Measurements from ENCODE around the gene ACSM3.
"Not testable (repeated sequence)": the region's sequence is repeated elsewhere in the genome, so short reads cannot be mapped to it uniquely, and the experiment has no call there.

Gene ACSM3

DNA sequence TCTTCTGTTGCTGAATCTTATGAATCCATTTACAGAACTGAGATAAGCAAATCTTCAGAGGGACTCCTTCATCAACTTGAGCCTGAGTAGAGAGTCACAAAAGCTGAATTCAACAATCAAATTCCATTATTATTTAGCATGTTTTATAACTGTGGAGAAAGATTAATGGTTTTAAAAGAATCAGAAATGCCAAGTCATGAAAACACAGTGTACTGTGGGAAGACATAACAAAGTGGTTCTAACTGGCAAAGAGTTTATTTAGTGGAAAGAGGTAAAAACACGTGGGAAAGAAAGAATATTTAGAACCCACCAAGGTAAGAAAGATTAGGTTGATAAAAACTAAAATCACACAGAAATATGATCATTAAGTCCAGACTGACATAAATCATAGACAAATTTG lies 37.5 kb downstream of the ACSM3 start:
- no peaks in the 10 kb centered on the region for H3K9me3 ChIP-seq (ENCODE audit: control insufficient read depth in 2 of 2, low read length in 2 of 2)
- no peak overlapping the region for H3K4me3 ChIP-seq (ENCODE audit: low read length in 2 of 2)
- H3K27ac ChIP-seq (ENCODE audit: low read depth in 2 of 2, low read length in 2 of 2) = no peak overlapping the region
- H3K9ac ChIP-seq (ENCODE audit: low read depth in 1 of 2, low read length in 2 of 2) = no peak overlapping the region
- peaks cover 0 to 4% of the 10 kb centered on the region in 2 donors for H3K4me1 ChIP-seq (ENCODE audit: control insufficient read depth in 2 of 2, insufficient read depth in 2 of 2, low read length in 2 of 2)
- peaks cover 12% of the 10 kb centered on the region in 2 donors for H3K36me3 ChIP-seq (ENCODE audit: control insufficient read depth in 2 of 2, insufficient read depth in 2 of 2, low read length in 2 of 2)
- H3K27me3 ChIP-seq (ENCODE audit: control insufficient read depth in 2 of 2, insufficient read depth in 2 of 2, low read length in 2 of 2) = no peaks in the 10 kb centered on the region

DNA sequence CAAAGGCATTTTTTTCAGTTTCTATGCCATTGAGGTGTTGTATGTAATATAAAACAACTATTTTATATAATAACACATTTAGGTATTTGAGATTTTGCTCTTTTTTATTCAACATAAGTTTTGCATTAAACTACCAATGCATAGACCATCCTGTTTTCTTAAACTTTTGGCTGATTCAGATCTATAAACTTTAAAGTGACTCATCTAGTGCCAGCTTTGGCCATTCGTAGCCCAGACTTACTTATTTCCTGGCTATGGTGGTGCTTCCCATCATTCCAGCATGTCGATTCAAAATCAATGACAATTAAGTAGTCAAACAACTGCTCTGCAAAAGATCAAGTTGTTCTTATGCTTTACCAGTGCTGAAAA lies 39.4 kb downstream of the ACSM3 start:
- Histone ChIP-seq H3K27ac (ENCODE audit: low read depth in 2 of 2, low read length in 2 of 2) (no peak overlapping the region), H3K36me3 (ENCODE audit: control insufficient read depth in 2 of 2, insufficient read depth in 2 of 2, low read length in 2 of 2) (peaks cover 5 to 9% of the 10 kb centered on the region in 2 donors), H3K27me3 (ENCODE audit: control insufficient read depth in 2 of 2, insufficient read depth in 2 of 2, low read length in 2 of 2) (no peaks in the 10 kb centered on the region), H3K4me1 (ENCODE audit: control insufficient read depth in 2 of 2, insufficient read depth in 2 of 2, low read length in 2 of 2) (peaks cover 5 to 9% of the 10 kb centered on the region in 2 donors), H3K9ac (ENCODE audit: low read depth in 1 of 2, low read length in 2 of 2) (no peak overlapping the region), H3K4me3 (ENCODE audit: low read length in 2 of 2) (no peak overlapping the region), H3K9me3 (ENCODE audit: control insufficient read depth in 2 of 2, low read length in 2 of 2) (no peaks in the 10 kb centered on the region)

DNA sequence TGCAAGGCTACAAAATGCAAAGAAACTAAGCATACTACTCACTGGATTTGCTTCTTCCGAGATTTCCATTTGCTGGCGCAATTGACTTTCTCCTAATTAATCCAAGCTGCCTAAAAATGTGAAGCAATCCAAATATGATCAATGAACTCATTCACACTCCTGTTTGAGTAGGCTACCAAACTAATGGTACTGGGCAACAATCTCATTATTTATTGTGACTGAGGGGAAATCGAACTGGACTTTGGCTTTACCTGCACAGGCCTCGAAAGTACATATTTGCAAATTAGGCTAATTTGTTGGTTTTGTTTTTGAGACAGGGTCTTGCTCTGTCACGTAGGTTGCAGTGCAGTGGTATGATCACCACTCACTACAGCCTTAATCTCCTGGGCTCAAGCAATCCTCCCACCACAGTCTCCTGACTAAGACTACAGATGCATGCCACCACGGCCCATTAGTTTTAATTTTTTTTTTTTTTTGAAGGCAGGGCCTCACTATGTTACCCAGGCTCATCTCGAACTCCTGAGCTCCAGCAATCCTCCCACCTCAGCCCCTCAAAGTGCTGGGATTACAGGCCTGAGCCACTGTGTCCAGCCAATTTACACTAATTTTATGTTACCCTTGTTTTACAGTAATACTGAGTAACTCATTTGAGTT lies 39.9 kb downstream of the ACSM3 start:
- Histone ChIP-seq H3K4me1 (ENCODE audit: control insufficient read depth in 2 of 2, insufficient read depth in 2 of 2, low read length in 2 of 2) (peaks cover 5 to 9% of the 10 kb centered on the region in 2 donors), H3K4me3 (ENCODE audit: low read length in 2 of 2) (no peak overlapping the region), H3K9ac (ENCODE audit: low read depth in 1 of 2, low read length in 2 of 2) (no peak overlapping the region), H3K9me3 (ENCODE audit: control insufficient read depth in 2 of 2, low read length in 2 of 2) (no peaks in the 10 kb centered on the region), H3K27me3 (ENCODE audit: control insufficient read depth in 2 of 2, insufficient read depth in 2 of 2, low read length in 2 of 2) (no peaks in the 10 kb centered on the region), H3K27ac (ENCODE audit: low read depth in 2 of 2, low read length in 2 of 2) (no peak overlapping the region), H3K36me3 (ENCODE audit: control insufficient read depth in 2 of 2, insufficient read depth in 2 of 2, low read length in 2 of 2) (peaks cover 5% of the 10 kb centered on the region in 2 donors)

DNA sequence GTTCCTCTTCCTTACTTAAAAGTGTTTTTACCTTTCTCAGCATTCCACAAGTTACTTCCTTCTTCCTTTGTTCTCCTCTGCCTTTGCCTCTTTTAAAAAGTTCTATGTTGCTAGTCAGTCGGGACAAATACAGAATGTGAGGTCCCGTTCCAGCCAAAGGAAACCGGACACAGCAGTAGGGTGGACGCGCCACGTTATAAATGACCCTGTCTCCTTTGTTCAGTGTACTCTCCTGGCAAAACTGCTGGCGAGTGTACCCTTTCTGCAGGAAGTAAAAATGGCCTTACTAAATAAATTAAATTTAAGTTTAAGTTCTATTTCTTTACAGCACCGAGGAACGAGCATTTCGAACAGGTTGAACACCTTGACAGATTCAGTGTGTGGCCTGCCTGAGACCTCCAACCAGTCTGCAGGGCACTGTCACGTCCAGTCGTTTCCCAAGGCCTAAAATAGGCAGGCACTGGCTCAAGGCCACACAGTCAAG lies 41.9 kb downstream of the ACSM3 start:
- Histone ChIP-seq H3K9ac (ENCODE audit: low read depth in 1 of 2, low read length in 2 of 2) (peak overlapping the region; percentile 90 to 97), H3K27ac (ENCODE audit: low read depth in 2 of 2, low read length in 2 of 2) (peak overlapping the region; percentile 92 to 96), H3K4me3 (ENCODE audit: low read length in 2 of 2) (peak overlapping the region; percentile 92 to 95)
- H3K4me1 ChIP-seq (ENCODE audit: control insufficient read depth in 2 of 2, insufficient read depth in 2 of 2, low read length in 2 of 2); H3K27me3 ChIP-seq (ENCODE audit: control insufficient read depth in 2 of 2, insufficient read depth in 2 of 2, low read length in 2 of 2); H3K36me3 ChIP-seq (ENCODE audit: control insufficient read depth in 2 of 2, insufficient read depth in 2 of 2, low read length in 2 of 2); H3K9me3 ChIP-seq (ENCODE audit: control insufficient read depth in 2 of 2, low read length in 2 of 2): not testable (repeated sequence)

DNA sequence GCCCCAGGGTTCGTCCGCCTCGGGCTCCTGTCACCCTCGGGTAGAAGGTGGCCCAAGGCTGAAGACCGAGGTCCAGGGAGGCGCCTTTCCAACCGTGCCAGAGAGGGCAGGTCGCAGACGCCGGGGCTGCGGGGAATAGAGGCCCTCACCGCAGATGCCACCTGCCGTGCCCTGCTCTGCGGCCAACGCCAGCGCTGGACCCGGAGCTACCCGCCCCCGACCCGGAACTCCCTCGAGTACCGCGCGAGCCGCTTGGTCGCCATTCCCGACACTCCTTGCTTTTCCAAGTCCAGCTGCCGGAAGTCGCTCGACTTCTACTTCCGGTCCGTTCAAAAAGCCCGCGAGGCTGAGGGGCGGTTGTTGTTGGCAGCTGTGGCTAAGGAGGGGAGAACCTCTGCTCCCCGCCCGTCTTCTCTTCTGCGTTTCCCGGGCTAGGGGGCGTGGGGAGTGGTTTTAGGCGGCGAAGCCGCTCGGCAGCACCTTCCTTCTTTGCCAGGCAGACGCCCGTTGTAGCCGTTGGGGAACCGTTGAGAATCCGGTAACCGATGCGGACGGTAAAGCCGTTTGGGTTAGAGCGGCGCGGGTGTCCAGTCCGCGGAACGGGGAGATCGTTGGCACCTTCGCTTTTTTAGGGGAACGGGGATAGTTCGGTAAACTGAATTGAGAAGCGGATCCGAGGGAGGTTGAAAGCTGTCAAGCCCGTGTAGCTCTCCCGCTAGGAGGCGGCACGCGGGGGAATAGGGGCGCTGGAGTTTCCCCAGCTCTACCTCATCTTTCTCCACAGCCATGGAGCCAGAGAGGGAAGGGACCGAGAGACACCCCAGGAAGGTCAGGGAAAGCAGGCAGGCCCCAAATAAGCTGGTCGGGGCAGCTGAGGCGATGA lies 42.6 kb downstream of the ACSM3 start, which contains the start of the genes ERI2 and REXO5:
ERI2 (minus strand) TSS at position 305 of the 883 bp plus-strand sequence; CDS start at position 263, 42 bp downstream.
REXO5 (plus strand) TSS at position 360 of the 883 bp plus-strand sequence; CDS start at position 787, 427 bp downstream.
- Histone ChIP-seq H3K27ac (ENCODE audit: low read depth in 2 of 2, low read length in 2 of 2) (peak within 1 kb of the TSS; percentile 92 to 96), H3K27me3 (ENCODE audit: control insufficient read depth in 2 of 2, insufficient read depth in 2 of 2, low read length in 2 of 2) (no peaks in the 10 kb centered on the region), H3K9ac (ENCODE audit: low read depth in 1 of 2, low read length in 2 of 2) (peak within 1 kb of the TSS; percentile 90 to 97), H3K9me3 (ENCODE audit: control insufficient read depth in 2 of 2, low read length in 2 of 2) (no peaks in the 10 kb centered on the region), H3K4me1 (ENCODE audit: control insufficient read depth in 2 of 2, insufficient read depth in 2 of 2, low read length in 2 of 2) (peaks cover 5 to 9% of the 10 kb centered on the region in 2 donors), H3K4me3 (ENCODE audit: low read length in 2 of 2) (peak within 1 kb of the TSS; percentile 92 to 95), H3K36me3 (ENCODE audit: control insufficient read depth in 2 of 2, insufficient read depth in 2 of 2, low read length in 2 of 2) (peaks cover 0 to under 1% of the 10 kb centered on the region in 2 donors)

DNA sequence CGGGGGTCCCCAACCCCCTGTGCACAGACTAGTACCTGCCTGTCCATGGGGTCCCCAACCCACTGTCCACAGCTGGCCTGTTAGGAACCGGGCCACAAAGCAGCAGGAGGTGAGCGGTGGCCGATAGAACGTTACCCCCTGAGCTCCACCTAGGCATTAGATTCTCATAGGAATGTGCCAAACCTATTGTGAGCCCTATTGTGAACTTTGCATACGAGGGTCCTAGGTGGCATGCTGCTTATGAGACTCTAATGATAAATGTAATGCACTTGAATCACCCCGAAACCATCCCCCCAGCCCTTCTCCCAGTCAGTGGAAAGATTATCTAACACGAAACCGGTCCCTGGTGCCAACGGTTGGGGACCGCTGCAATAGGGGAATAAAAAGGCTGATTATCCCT lies 44.0 kb downstream of the ACSM3 start:
- Histone ChIP-seq H3K4me1 (ENCODE audit: control insufficient read depth in 2 of 2, insufficient read depth in 2 of 2, low read length in 2 of 2) (peaks cover 5 to 9% of the 10 kb centered on the region in 2 donors), H3K36me3 (ENCODE audit: control insufficient read depth in 2 of 2, insufficient read depth in 2 of 2, low read length in 2 of 2) (no peaks in the 10 kb centered on the region), H3K27me3 (ENCODE audit: control insufficient read depth in 2 of 2, insufficient read depth in 2 of 2, low read length in 2 of 2) (no peaks in the 10 kb centered on the region), H3K9me3 (ENCODE audit: control insufficient read depth in 2 of 2, low read length in 2 of 2) (no peaks in the 10 kb centered on the region), H3K27ac (ENCODE audit: low read depth in 2 of 2, low read length in 2 of 2) (no peak overlapping the region), H3K4me3 (ENCODE audit: low read length in 2 of 2) (no peak overlapping the region), H3K9ac (ENCODE audit: low read depth in 1 of 2, low read length in 2 of 2) (no peak overlapping the region)

DNA sequence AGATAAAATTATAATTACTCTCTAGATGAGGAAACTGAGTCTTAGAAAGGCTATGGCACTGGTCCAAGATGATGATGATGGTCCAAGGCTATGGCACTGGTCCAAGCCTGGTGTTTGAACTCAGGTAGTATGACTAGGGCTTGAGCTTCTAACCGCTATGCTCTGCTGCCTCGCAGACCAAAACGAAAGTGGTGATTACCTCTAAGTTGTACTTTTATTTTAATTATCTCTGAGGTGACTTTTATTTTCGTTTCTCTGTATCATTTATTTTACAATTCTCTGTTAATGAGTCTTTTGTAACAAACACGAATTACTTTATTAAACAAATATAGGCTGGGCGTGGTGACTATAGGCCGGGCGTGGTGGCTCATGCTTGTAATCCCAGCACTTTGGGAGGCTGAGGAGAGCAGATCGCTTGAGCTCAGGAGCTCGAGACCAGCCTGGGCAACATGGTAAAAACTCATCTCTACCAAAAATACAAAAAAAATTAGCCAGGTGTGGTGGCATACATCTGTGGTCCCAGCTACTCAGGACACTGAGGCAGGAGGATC lies 48.1 kb downstream of the ACSM3 start:
- Histone ChIP-seq H3K9ac (ENCODE audit: low read depth in 1 of 2, low read length in 2 of 2) (no peak overlapping the region), H3K36me3 (ENCODE audit: control insufficient read depth in 2 of 2, insufficient read depth in 2 of 2, low read length in 2 of 2) (no peaks in the 10 kb centered on the region), H3K4me3 (ENCODE audit: low read length in 2 of 2) (peak overlapping the region in 1 of 2 donors; percentile 22), H3K9me3 (ENCODE audit: control insufficient read depth in 2 of 2, low read length in 2 of 2) (no peaks in the 10 kb centered on the region), H3K27ac (ENCODE audit: low read depth in 2 of 2, low read length in 2 of 2) (no peak overlapping the region), H3K4me1 (ENCODE audit: control insufficient read depth in 2 of 2, insufficient read depth in 2 of 2, low read length in 2 of 2) (peaks cover 4% of the 10 kb centered on the region in 2 donors), H3K27me3 (ENCODE audit: control insufficient read depth in 2 of 2, insufficient read depth in 2 of 2, low read length in 2 of 2) (no peaks in the 10 kb centered on the region)

DNA sequence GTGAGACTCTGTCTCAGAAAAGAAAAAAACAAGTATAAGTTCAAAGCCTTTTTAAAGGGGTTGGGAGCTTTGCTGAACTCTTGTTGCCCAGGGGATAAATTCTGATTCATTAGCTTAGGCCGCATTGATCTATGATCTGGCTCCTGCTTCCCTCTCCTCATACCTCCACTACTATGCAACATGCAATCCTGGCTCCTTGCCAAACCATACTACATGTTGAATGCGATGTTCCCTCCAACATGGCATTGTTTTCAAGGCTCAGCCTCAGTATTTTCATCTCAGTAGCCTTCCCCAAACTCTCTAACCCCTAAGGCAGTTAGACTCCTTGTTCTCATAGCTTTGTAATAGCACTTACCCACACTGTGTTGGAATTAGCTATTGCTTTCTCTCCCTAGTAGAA lies 48.7 kb downstream of the ACSM3 start:
- H3K9ac ChIP-seq (ENCODE audit: low read depth in 1 of 2, low read length in 2 of 2) = no peak overlapping the region
- H3K36me3 ChIP-seq (ENCODE audit: control insufficient read depth in 2 of 2, insufficient read depth in 2 of 2, low read length in 2 of 2) = no peaks in the 10 kb centered on the region
- H3K9me3 ChIP-seq (ENCODE audit: control insufficient read depth in 2 of 2, low read length in 2 of 2) = no peaks in the 10 kb centered on the region
- H3K27me3 ChIP-seq (ENCODE audit: control insufficient read depth in 2 of 2, insufficient read depth in 2 of 2, low read length in 2 of 2) = no peaks in the 10 kb centered on the region
- no peak overlapping the region for H3K27ac ChIP-seq (ENCODE audit: low read depth in 2 of 2, low read length in 2 of 2)
- no peaks in the 10 kb centered on the region for H3K4me1 ChIP-seq (ENCODE audit: control insufficient read depth in 2 of 2, insufficient read depth in 2 of 2, low read length in 2 of 2)
- H3K4me3 ChIP-seq (ENCODE audit: low read length in 2 of 2) = peak overlapping the region in 1 of 2 donors; percentile 22

DNA sequence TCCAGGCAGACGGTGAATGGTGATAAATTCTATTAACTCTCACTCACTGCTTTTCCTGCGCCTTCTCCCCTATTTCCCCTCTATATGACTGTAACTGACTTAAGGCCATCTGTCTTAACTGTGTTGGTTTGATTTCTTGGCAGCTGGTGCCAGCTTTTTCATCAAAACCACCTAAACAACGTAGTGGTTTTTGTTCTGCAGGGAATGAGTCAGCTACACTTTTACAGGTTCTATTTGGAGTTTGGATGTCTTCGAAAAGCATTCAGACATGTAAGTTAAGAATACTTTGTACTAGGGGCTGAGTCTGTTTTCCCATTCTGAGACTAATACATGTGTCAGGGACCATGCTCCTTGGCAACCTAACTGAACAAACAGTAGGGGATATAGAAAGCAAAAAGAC lies 51.0 kb downstream of the ACSM3 start:
- H3K36me3 ChIP-seq (ENCODE audit: control insufficient read depth in 2 of 2, insufficient read depth in 2 of 2, low read length in 2 of 2) = peaks cover 0 to 2% of the 10 kb centered on the region in 2 donors
- no peaks in the 10 kb centered on the region for H3K27me3 ChIP-seq (ENCODE audit: control insufficient read depth in 2 of 2, insufficient read depth in 2 of 2, low read length in 2 of 2)
- no peaks in the 10 kb centered on the region for H3K4me1 ChIP-seq (ENCODE audit: control insufficient read depth in 2 of 2, insufficient read depth in 2 of 2, low read length in 2 of 2)
- H3K4me3 ChIP-seq (ENCODE audit: low read length in 2 of 2) = no peak overlapping the region
- no peak overlapping the region for H3K9ac ChIP-seq (ENCODE audit: low read depth in 1 of 2, low read length in 2 of 2)
- H3K27ac ChIP-seq (ENCODE audit: low read depth in 2 of 2, low read length in 2 of 2) = no peak overlapping the region
- no peaks in the 10 kb centered on the region for H3K9me3 ChIP-seq (ENCODE audit: control insufficient read depth in 2 of 2, low read length in 2 of 2)
